HepG2 (cell line): ENCODE data around the gene SNAI3. TPM values are rescaled to one million over a fixed set of nuclear protein-coding genes. Genes with fewer than 3 reads are reported as not detected.

Experiments
- ATAC-seq: fragments of 200-7000 bp; cut with Tn5 transposase; 3 replicates; pipeline ENCODE4 v1.9.1; 2020; ENCODE audit warnings: mild to moderate bottlenecking, moderate library complexity
- BruUV-seq: library from RNA; stranded (reverse); fragments of 400-500 nt; replicated peaks from 2 replicates; lab custom pipeline; 2021; lab: Mats Ljungman, UMichigan
- CTCF ChIA-PET: fragments of 300-600 bp; formaldehyde crosslinking; extraction: SDS; loops from one replicate; lab custom pipeline; 2021; ENCODE audit warnings: low total read pairs, inconsistent platforms, low intra/inter-chr PET ratio; lab: Yijun Ruan, JAX
- POLR2A ChIA-PET: fragments of 350-600 bp; sonication (Branson Sonifier 250); formaldehyde crosslinking; loops from one replicate; lab custom pipeline; 2020; ENCODE audit warnings: antibody characterized with exemption, inconsistent platforms; lab: Yijun Ruan, JAX
- DNase-seq: peaks from one replicate; pipeline ENCODE4 v3.0.0-alpha.2; 2015; ENCODE audit warnings: low spot score
- FAIRE-seq: peaks from 3 replicates; lab custom pipeline; 2011; peaks lifted over from hg19 to GRCh38; lab: Jason Lieb, UNC
- H2AFZ ChIP-seq: one replicate; pipeline ENCODE4 v1.6.1; 2011; ENCODE audit warnings: low read length, inconsistent platforms
- H3K27ac ChIP-seq: fragments of 300-600 bp; 3 replicates; pipeline ENCODE4 v1.8.0; 2011; ENCODE audit warnings: mixed run types, mild to moderate bottlenecking, mixed read lengths, low read length, inconsistent platforms; ENCODE audit not compliant: insufficient read depth; ENCODE audit errors: extremely low read length
- H3K27me3 ChIP-seq, 2 experiments: fragments of 200-600 bp in 1 of 2; 2 replicates in 1 of 2; 3 replicates in 1 of 2; pipeline versions ENCODE4 v1.6.0 to v1.8.0; 2011; ENCODE audit warnings: low read length in 2 of 2, mild to moderate bottlenecking in 2 of 2, moderate library complexity in 2 of 2, inconsistent platforms in 1 of 2; ENCODE audit not compliant: insufficient read depth in 2 of 2, control insufficient read depth in 1 of 2
- H3K36me3 ChIP-seq, 2 experiments: fragments of 200-600 bp in 1 of 2; replicated peaks in 1 of 2; 2 replicates in 1 of 2; 3 replicates in 1 of 2; pipeline versions ENCODE4 v1.5.1 to v1.8.0; 2011; ENCODE audit warnings: low read length in 2 of 2, inconsistent platforms in 1 of 2; ENCODE audit not compliant: insufficient read depth in 2 of 2, control insufficient read depth in 1 of 2
- H3K4me1 ChIP-seq: 2 replicates; pipeline ENCODE4 v1.5.1; 2012; ENCODE audit warnings: low read length, inconsistent platforms; ENCODE audit not compliant: insufficient read depth
- H3K4me2 ChIP-seq: 2 replicates; pipeline ENCODE4 v1.6.0; 2011; ENCODE audit warnings: low read depth, low read length, inconsistent platforms
- H3K4me3 ChIP-seq, 3 experiments: fragments of 200-600 bp in 1 of 3; sonication (generic), shearing (Covaris generic) in 1 of 3; replicated peaks in 1 of 3; 2 replicates each; pipeline ENCODE4 v1.5.1; 2011 to 2016; ENCODE audit warnings: low read length in 3 of 3, inconsistent platforms in 2 of 3, low read depth in 2 of 3, mild to moderate bottlenecking in 2 of 3, control low read depth in 1 of 3, mixed read lengths in 1 of 3; ENCODE audit not compliant: insufficient read depth in 1 of 3
- H3K79me2 ChIP-seq: one replicate; pipeline ENCODE4 v1.6.1; 2011; ENCODE audit warnings: low read length, inconsistent platforms; ENCODE audit not compliant: insufficient read depth
- H3K9ac ChIP-seq: 2 replicates; pipeline ENCODE4 v1.6.0; 2011; ENCODE audit warnings: mild to moderate bottlenecking, low read depth, low read length, inconsistent platforms; ENCODE audit not compliant: insufficient read depth
- H3K9me3 ChIP-seq: 2 replicates; pipeline ENCODE4 v1.5.1; 2012; ENCODE audit warnings: mild to moderate bottlenecking, low read length
- H4K20me1 ChIP-seq: 2 replicates; pipeline ENCODE4 v1.6.0; 2011; ENCODE audit warnings: inconsistent platforms, mild to moderate bottlenecking, low read length, moderate library complexity; ENCODE audit not compliant: insufficient read depth
- AGO2 ChIP-seq: fragments of 200-400 bp; formaldehyde crosslinking; optimal IDR thresholded peaks from 2 replicates; pipeline ENCODE3; 2017; ENCODE audit warnings: mild to moderate bottlenecking, low read depth, low read length, moderate library complexity
- ATF3 ChIP-seq: sonication (generic); formaldehyde crosslinking; IDR thresholded peaks from 2 replicates; pipeline ENCODE4 v1.4.0; 2020; ENCODE audit warnings: missing genetic modification reagents
- HOXD1 ChIP-seq: sonication (generic); formaldehyde crosslinking; IDR thresholded peaks from 2 replicates; pipeline ENCODE4 v1.5.0; 2020; ENCODE audit warnings: missing genetic modification reagents
- MEIS2 ChIP-seq: sonication (generic); formaldehyde crosslinking; IDR thresholded peaks from 2 replicates; pipeline ENCODE4 v1.9.0; 2021; ENCODE audit warnings: mild to moderate bottlenecking, missing genetic modification reagents
- POLR2G ChIP-seq: fragments of 200-400 bp; formaldehyde crosslinking; IDR thresholded peaks from 2 replicates; pipeline ENCODE4 v1.6.1; 2018; ENCODE audit warnings: mild to moderate bottlenecking, low read depth, low read length, moderate library complexity
- SAFB2 ChIP-seq: sonication (generic); formaldehyde crosslinking; IDR thresholded peaks from 2 replicates; pipeline ENCODE4 v1.5.1; 2020; ENCODE audit warnings: missing genetic modification reagents, low read depth, mild to moderate bottlenecking, borderline replicate concordance
- SMAD9 ChIP-seq: sonication (generic); formaldehyde crosslinking; IDR thresholded peaks from 2 replicates; pipeline ENCODE4 v1.5.1; 2020; ENCODE audit warnings: mild to moderate bottlenecking, missing genetic modification reagents
- ZBTB33 ChIP-seq: sonication (generic); formaldehyde crosslinking; IDR thresholded peaks from 2 replicates; pipeline ENCODE4 v1.4.0; 2020; ENCODE audit warnings: missing genetic modification reagents
- ZBTB38 ChIP-seq: sonication (generic); formaldehyde crosslinking; IDR thresholded peaks from 2 replicates; pipeline ENCODE4 v1.5.1; 2020; ENCODE audit warnings: mild to moderate bottlenecking, missing genetic modification reagents
- WGBS: methylation state at CpG from one replicate; pipeline ENCODE4 v1.1.6; 2017; ENCODE audit warnings: low lambda C conversion rate; 5-methylcytosine and 5-hydroxymethylcytosine counted together
- in situ Hi-C: cut with HindIII; loops from 2 replicates; pipeline ENCODE4 v1.10.0; 2017; ENCODE audit warnings: low pct_unique_long_range_greater_than_20kb; ENCODE audit not compliant: extremely low pct_ligation_motif_present
- intact Hi-C: fragments of 100-400 bp; cut with micrococcal nuclease; formaldehyde crosslinking; loops from one replicate; pipeline ENCODE4 v1.10.0; 2022; ENCODE audit not compliant: unreplicated experiment
- polyA plus RNA-seq, 8 experiments: library from polyadenylated mRNA; depleted of rRNA in 3 of 8; stranded (reverse) in 7 of 8; unstranded in 1 of 8; fragments of >200 nt; fragmentation: Illumina TruSeq in 4 of 8; extraction: Trizol in 4 of 8; gene quantifications; 2 replicates each; pipeline versions ENCODE4 v1.2.1 to v1.2.3, GENCODE V29; 2011 to 2016; ENCODE audit warnings: low read depth in 4 of 8, missing spikeins in 1 of 8, mixed read lengths in 1 of 8; ENCODE audit not compliant: insufficient read depth in 1 of 8
- total RNA-seq, 5 experiments: library from RNA; depleted of rRNA; stranded (reverse); fragments of >200 nt; fragmentation: Illumina TruSeq; extraction: Trizol; gene quantifications; 2 replicates each; pipeline ENCODE4 v1.2.3, GENCODE V29; 2016; ENCODE audit warnings: low read depth in 1 of 5

SNAI3 gene
- total and polyA plus RNA-seq, 2 of the 13 experiments (the other 11 are each of a cell fraction or from before 2014, with no cell fraction given) = 0.09 to 0.18 TPM

- TF ChIP-seq ATF3 (no peak), MEIS2 (CRISPR knock-in tag) (no peak), AGO2 (peak; percentile 34), SAFB2 (CRISPR knock-in tag) (no peak)
Measured at GRCh38 chr16:88716201-88716600, 29.9 kb upstream of the SNAI3 start (continued).

GRCh38 chr16:88715312-88716190, 29.2 kb upstream of the SNAI3 start:
- CTCF ChIA-PET = no interaction called here
- POLR2A ChIA-PET = interaction anchor here (0.6 to 1.0 kb wide), 2 partner anchors 8 to 28 kb away, joined by 3 to 4 read pairs; no protein-coding TSS in a partner anchor
- intact Hi-C loops = no loop called here

More at GRCh38 chr16:88715312-88716190, 29.2 kb upstream of the SNAI3 start:
- Histone ChIP-seq H3K4me1 (peaks cover 10% of the 10 kb centered on the region), H2AFZ (no peak overlapping the region), H4K20me1 (no peaks in the 10 kb centered on the region), H3K27ac (no peak overlapping the region)
- BruUV-seq = no TSS peak
- 96% methylated on average over 53 of the region's 57 CpGs for WGBS
- in situ Hi-C loops = no loop called here
- DNase-seq (no peak), FAIRE-seq (no peak)
- TF ChIP-seq POLR2G (0 out of 2 replicates have a peak, but pooled peaks have one; percentile 35), ZBTB33 (CRISPR knock-in tag) (peak; percentile 93), ZBTB38 (peak; percentile 55; the same call in 1 of the 2 replicates), SMAD9 (CRISPR knock-in tag) (no peak), HOXD1 (CRISPR knock-in tag) (no peak)
- TF ChIP-seq, all 625 proteins: peak for 3
- Histone ChIP-seq H3K36me3 (peaks cover 44 to 66% of the 10 kb centered on the region in 2 experiments; a peak in 4 of 5 replicates), H3K4me3 (no peak overlapping the region), H3K27me3 (no peaks in the 10 kb centered on the region), H3K9ac (no peak overlapping the region), H3K79me2 (peaks cover 4% of the 10 kb centered on the region), H3K9me3 (no peaks in the 10 kb centered on the region), H3K4me2 (no peak overlapping the region)
- no peak for ATAC-seq
